B cell (primary cell): ENCODE data around the gene PANK1. TPM values are rescaled to one million over a fixed set of nuclear protein-coding genes. Genes with fewer than 3 reads are reported as not detected.

ENCODE experiments used
- ATAC-seq: fragments of 200-7000 bp; cut with Tn5 transposase; one replicate; pipeline ENCODE4 v1.10.0; 2021; ENCODE audit warnings: low read depth, mild to moderate bottlenecking, moderate number of reproducible peaks, moderate library complexity
- CTCF ChIA-PET: fragments of 350-600 bp; sonication (Branson Sonifier 250); formaldehyde crosslinking; loops from one replicate; lab custom pipeline; 2021; ENCODE audit warnings: antibody characterized with exemption, inconsistent platforms; lab: Charles Lee
- POLR2A ChIA-PET: fragments of 350-600 bp; sonication (Branson Sonifier 250); formaldehyde crosslinking; loops from one replicate; lab custom pipeline; 2021; ENCODE audit warnings: antibody characterized with exemption; lab: Charles Lee
- DNase-seq: peaks from one replicate; pipeline ENCODE4 v3.0.0; 2013
- H2AFZ ChIP-seq: 2 replicates; pipeline ENCODE4 v1.6.1; 2012; ENCODE audit warnings: mild to moderate bottlenecking, low read depth, low read length; ENCODE audit not compliant: insufficient read depth, poor library complexity, severe bottlenecking
- H3K27ac ChIP-seq, 2 donors: 1 replicate in 1 of 2; 2 replicates in 1 of 2; pipeline ENCODE4 v1.5.1; 2012 to 2013; ENCODE audit warnings: low read length in 2 of 2, mild to moderate bottlenecking in 2 of 2, moderate library complexity in 1 of 2
- H3K27me3 ChIP-seq, 4 experiments: fragments of 200-600 bp in 1 of 4; sonication (generic) in 1 of 4; replicated peaks in 1 of 4; 1 replicate in 2 of 4; 2 replicates in 2 of 4; pipeline versions ENCODE4 v1.6.1 to v1.7.0; 2013 to 2016; ENCODE audit warnings: low read length in 3 of 4, mild to moderate bottlenecking in 2 of 4, mixed read lengths in 1 of 4, moderate library complexity in 1 of 4; ENCODE audit not compliant: insufficient read depth in 4 of 4, control insufficient read depth in 3 of 4; ENCODE audit errors: control extremely low read depth in 1 of 4
- H3K36me3 ChIP-seq, 2 experiments: replicated peaks in 1 of 2; 1 replicate in 1 of 2; 2 replicates in 1 of 2; pipeline versions ENCODE4 v1.6.1 to v1.7.1; 2013; ENCODE audit warnings: low read length in 1 of 2; ENCODE audit not compliant: insufficient read depth in 2 of 2, control insufficient read depth in 1 of 2; ENCODE audit errors: control extremely low read depth in 1 of 2, extremely low read depth in 1 of 2
- H3K4me1 ChIP-seq, 2 donors: fragments of 200-600 bp in 1 of 2; sonication (generic) in 1 of 2; 1 replicate in 1 of 2; 2 replicates in 1 of 2; pipeline versions ENCODE4 v1.5.1 to v1.6.1; 2013 to 2017; ENCODE audit warnings: low read length in 2 of 2; ENCODE audit not compliant: control insufficient read depth in 2 of 2, insufficient read depth in 2 of 2
- H3K4me2 ChIP-seq: replicated peaks from 2 replicates; pipeline ENCODE3; 2012; ENCODE audit warnings: mild to moderate bottlenecking, low read depth, low read length; ENCODE audit not compliant: poor library complexity, severe bottlenecking
- H3K4me3 ChIP-seq, 5 experiments: fragments of 200-600 bp in 1 of 5; sonication (generic) in 1 of 5; 1 replicate in 3 of 5; 2 replicates in 2 of 5; pipeline versions ENCODE4 v1.5.1 to v1.7.0; 2011 to 2016; ENCODE audit warnings: low read length in 4 of 5, mild to moderate bottlenecking in 4 of 5, low read depth in 2 of 5, control low read depth in 1 of 5, moderate library complexity in 1 of 5; ENCODE audit not compliant: insufficient read depth in 1 of 5; ENCODE audit errors: control extremely low read depth in 1 of 5, extremely low read depth in 1 of 5
- H3K79me2 ChIP-seq: fragments of 200-600 bp; sonication (generic); one replicate; pipeline ENCODE4 v1.6.0; 2016; ENCODE audit warnings: low read length; ENCODE audit not compliant: control insufficient read depth, insufficient read depth
- H3K9ac ChIP-seq: fragments of 200-600 bp; sonication (generic); 2 replicates; pipeline ENCODE4 v1.6.1; 2017; ENCODE audit warnings: mild to moderate bottlenecking, low read length, moderate library complexity
- H3K9me3 ChIP-seq, 3 donors: one replicate each; pipeline versions ENCODE4 v1.6.1 to v1.7.1; 2013; ENCODE audit warnings: low read length in 2 of 3; ENCODE audit not compliant: control insufficient read depth in 2 of 3, insufficient read depth in 1 of 3; ENCODE audit errors: control extremely low read depth in 1 of 3
- H4K20me1 ChIP-seq: 2 replicates; pipeline ENCODE4 v1.6.0; 2012; ENCODE audit warnings: mild to moderate bottlenecking, low read length; ENCODE audit not compliant: insufficient read depth, control insufficient read depth, poor library complexity, severe bottlenecking
- H3K27ac Mint-ChIP-seq: one replicate; pipeline ENCODE4 v1.8.0; 2021; ENCODE audit warnings: mixed read lengths
- H3K27me3 Mint-ChIP-seq: one replicate; pipeline ENCODE4 v1.8.0; 2021; ENCODE audit warnings: mixed read lengths
- H3K4me1 Mint-ChIP-seq: one replicate; pipeline ENCODE4 v1.8.0; 2021; ENCODE audit warnings: mixed read lengths
- H3K4me3 Mint-ChIP-seq: one replicate; pipeline ENCODE4 v1.8.0; 2021; ENCODE audit warnings: mixed read lengths
- H3K9me3 Mint-ChIP-seq: one replicate; pipeline ENCODE4 v1.8.0; 2022; ENCODE audit warnings: mixed read lengths; ENCODE audit not compliant: insufficient read depth
- CTCF ChIP-seq: fragments of 200-600 bp; IDR thresholded peaks from one replicate; pipeline ENCODE4 v1.8.0; 2022; ENCODE audit warnings: antibody characterized with exemption, mild to moderate bottlenecking
- EZH2 ChIP-seq: IDR thresholded peaks from 2 replicates; pipeline ENCODE4 v1.6.1; 2012; ENCODE audit warnings: borderline replicate concordance, low read depth, mild to moderate bottlenecking, moderate library complexity, low read length; ENCODE audit not compliant: insufficient read depth, poor library complexity, severe bottlenecking
- WGBS: methylation state at CpG from one replicate; pipeline ENCODE4 v1.1.5; 2013; ENCODE audit warnings: missing lambda C conversion rate; ENCODE audit not compliant: insufficient coverage; 5-methylcytosine and 5-hydroxymethylcytosine counted together
- intact Hi-C: fragments of 100-400 bp; cut with micrococcal nuclease; formaldehyde crosslinking; loops from one replicate; pipeline ENCODE4 v1.10.0; 2022
- polyA plus RNA-seq: library from polyadenylated mRNA; depleted of rRNA; stranded (reverse); fragments of >200 nt; gene quantifications from 2 replicates; pipeline ENCODE4 v1.2.3, GENCODE V29; 2012
- total RNA-seq, 2 donors: library from RNA; stranded (reverse); fragments of 120-200 nt in 1 of 2; gene quantifications; 1 replicate in 1 of 2; 2 replicates in 1 of 2; pipeline versions ENCODE4 v1.2.3 to v1.2.4, GENCODE V29; 2013 to 2022

PANK1 gene
- total and polyA plus RNA-seq, 2 donors (not counting 1 experiment from before 2014, with no cell fraction given), result 0.31 to 2.9 TPM

GRCh38 chr10:89664203-89664602 is 19.2 kb upstream of the PANK1 start:
- Histone ChIP-seq H3K27ac (no peak overlapping the region), H3K9ac (no peak overlapping the region), H3K4me3 (no peak overlapping the region), H3K4me1 (no peaks in the 10 kb centered on the region), H4K20me1 (no peaks in the 10 kb centered on the region), H3K9me3 (no peaks in the 10 kb centered on the region), H3K36me3 (no peaks in the 10 kb centered on the region), H2AFZ (no peak overlapping the region), H3K27me3 (peaks cover 0 to 3% (median 0%) of the 10 kb centered on the region in 4 experiments), H3K4me2 (no peak overlapping the region), H3K79me2 (no peaks in the 10 kb centered on the region)
- intact Hi-C loops, result no loop called here
- H3K27me3 Mint-ChIP-seq, result no peaks in the 10 kb centered on the region
- CTCF ChIA-PET, result no interaction called here
- DNase-seq (no peak), ATAC-seq (no peak)
- POLR2A ChIA-PET, result no interaction called here
- H3K4me1 Mint-ChIP-seq, result no peaks in the 10 kb centered on the region
- TF ChIP-seq EZH2 (no peak), CTCF (no peak)
- H3K4me3 Mint-ChIP-seq, result no peak overlapping the region
- WGBS, result 94% methylated on average over 2 of the region's 3 CpGs
- H3K9me3 Mint-ChIP-seq, result no peaks in the 10 kb centered on the region
- no peak overlapping the region for H3K27ac Mint-ChIP-seq

- no peaks in the 10 kb centered on the region for H3K4me1 Mint-ChIP-seq
- H3K9me3 Mint-ChIP-seq, result no peaks in the 10 kb centered on the region
- H3K27ac Mint-ChIP-seq, result no peak overlapping the region
- TF ChIP-seq CTCF (no peak), EZH2 (no peak)
- Histone ChIP-seq H3K79me2 (no peaks in the 10 kb centered on the region), H3K9ac (no peak overlapping the region), H3K4me1 (no peaks in the 10 kb centered on the region), H2AFZ (no peak overlapping the region), H3K4me2 (no peak overlapping the region), H4K20me1 (no peaks in the 10 kb centered on the region), H3K27ac (no peak overlapping the region), H3K9me3 (no peaks in the 10 kb centered on the region), H3K27me3 (no peaks in the 10 kb centered on the region), H3K36me3 (no peaks in the 10 kb centered on the region), H3K4me3 (no peak overlapping the region)
- 76% methylated on average over 3 of the region's 3 CpGs for WGBS
- H3K27me3 Mint-ChIP-seq, result no peaks in the 10 kb centered on the region
- DNase-seq (no peak), ATAC-seq (no peak)
- intact Hi-C loops, result no loop called here
- CTCF ChIA-PET, result no interaction called here
- POLR2A ChIA-PET, result no interaction called here
- H3K4me3 Mint-ChIP-seq, result no peak overlapping the region
These were observed 18.1 kb upstream of the PANK1 start for GRCh38 chr10:89663144-89663543.
